ENCODE measurements around the gene VAV2.

VAV2 gene

DNA sequence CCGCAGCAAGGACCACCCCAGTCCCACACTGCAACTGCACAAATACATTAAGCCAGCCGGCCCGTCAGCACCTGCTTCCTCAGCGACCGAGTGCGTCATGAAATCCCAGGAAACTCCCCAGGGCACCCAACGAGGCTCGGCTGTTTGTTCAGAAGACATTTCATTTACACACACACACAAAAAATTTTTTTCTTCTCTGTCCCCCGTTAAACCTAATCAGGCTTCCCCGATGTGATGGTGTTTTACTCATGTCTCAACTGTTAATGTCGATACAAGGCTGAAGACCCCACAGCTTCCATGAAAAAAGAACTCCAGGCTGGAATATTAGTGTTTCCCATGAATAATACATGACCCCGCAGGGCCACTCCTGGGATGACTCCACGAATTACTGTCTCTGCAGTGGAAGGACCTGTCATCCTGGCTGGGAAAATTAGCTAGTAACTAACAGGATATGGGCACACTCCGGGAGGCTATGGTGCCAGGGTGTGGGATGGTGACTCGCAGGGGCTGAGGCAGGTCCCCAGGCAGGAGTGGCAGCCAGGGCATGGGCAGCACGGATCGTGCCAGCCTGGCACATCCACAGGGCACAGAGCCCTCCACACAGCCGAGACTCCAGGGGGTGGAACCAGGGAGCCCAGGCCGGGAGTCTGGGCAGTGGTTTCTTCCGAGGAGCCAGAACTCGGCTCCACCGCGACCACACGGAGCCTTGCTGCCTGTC lies 102.4 kb downstream of the VAV2 start:
- no peak overlapping the region for H3K4me3 ChIP-seq (ENCODE audit: low read length)
- H3K27me3 ChIP-seq (ENCODE audit: control insufficient read depth, insufficient read depth, low read length) = no peaks in the 10 kb centered on the region
- H3K9ac ChIP-seq (ENCODE audit: low read length) = no peak overlapping the region
- no peaks in the 10 kb centered on the region for H3K9me3 ChIP-seq (ENCODE audit: control insufficient read depth, low read depth, low read length)
- H3K4me1 ChIP-seq (ENCODE audit: control insufficient read depth, low read depth, low read length) = peaks cover 21% of the 10 kb centered on the region
- no peaks in the 10 kb centered on the region for H3K36me3 ChIP-seq (ENCODE audit: control insufficient read depth, low read depth, low read length)
- no peak overlapping the region for H3K27ac ChIP-seq (ENCODE audit: low read length)

DNA sequence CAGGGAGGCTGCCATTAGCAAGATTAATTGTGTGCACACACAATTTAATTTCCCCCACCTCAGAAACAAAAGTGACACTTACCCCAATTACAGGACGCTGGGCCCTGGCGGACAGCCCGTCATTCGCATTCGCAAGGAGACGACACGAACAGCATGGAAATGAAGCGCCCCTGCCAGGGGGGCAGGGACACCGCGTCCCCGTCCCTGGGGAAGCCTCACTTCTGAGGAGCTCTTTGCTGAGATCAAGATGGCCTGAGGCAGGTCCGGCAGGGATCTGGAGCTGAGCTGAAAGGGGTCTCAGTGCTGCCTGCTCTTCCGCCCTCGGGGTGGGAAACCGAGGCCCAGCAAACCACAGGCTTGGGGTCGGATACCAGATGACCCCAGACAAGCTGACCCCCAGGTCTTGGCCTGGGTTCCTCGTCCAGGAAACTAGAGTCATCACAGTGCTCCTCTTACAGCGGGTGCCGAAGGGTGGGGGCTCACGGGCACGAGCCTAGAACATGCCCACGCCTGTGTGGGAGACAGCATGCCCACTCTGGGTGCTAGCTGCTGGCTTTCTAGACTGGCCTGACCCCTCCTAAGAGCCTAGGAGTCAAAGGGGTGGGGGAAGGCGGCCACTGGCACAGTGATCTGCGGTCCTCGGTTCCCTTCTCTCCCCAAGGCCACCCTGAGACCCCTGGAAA lies 103.2 kb downstream of the VAV2 start:
- Histone ChIP-seq H3K27ac (ENCODE audit: low read length) (no peak overlapping the region), H3K27me3 (ENCODE audit: control insufficient read depth, insufficient read depth, low read length) (no peaks in the 10 kb centered on the region), H3K4me3 (ENCODE audit: low read length) (no peak overlapping the region), H3K4me1 (ENCODE audit: control insufficient read depth, low read depth, low read length) (peaks cover 21% of the 10 kb centered on the region), H3K9me3 (ENCODE audit: control insufficient read depth, low read depth, low read length) (no peaks in the 10 kb centered on the region), H3K36me3 (ENCODE audit: control insufficient read depth, low read depth, low read length) (no peaks in the 10 kb centered on the region), H3K9ac (ENCODE audit: low read length) (no peak overlapping the region)

DNA sequence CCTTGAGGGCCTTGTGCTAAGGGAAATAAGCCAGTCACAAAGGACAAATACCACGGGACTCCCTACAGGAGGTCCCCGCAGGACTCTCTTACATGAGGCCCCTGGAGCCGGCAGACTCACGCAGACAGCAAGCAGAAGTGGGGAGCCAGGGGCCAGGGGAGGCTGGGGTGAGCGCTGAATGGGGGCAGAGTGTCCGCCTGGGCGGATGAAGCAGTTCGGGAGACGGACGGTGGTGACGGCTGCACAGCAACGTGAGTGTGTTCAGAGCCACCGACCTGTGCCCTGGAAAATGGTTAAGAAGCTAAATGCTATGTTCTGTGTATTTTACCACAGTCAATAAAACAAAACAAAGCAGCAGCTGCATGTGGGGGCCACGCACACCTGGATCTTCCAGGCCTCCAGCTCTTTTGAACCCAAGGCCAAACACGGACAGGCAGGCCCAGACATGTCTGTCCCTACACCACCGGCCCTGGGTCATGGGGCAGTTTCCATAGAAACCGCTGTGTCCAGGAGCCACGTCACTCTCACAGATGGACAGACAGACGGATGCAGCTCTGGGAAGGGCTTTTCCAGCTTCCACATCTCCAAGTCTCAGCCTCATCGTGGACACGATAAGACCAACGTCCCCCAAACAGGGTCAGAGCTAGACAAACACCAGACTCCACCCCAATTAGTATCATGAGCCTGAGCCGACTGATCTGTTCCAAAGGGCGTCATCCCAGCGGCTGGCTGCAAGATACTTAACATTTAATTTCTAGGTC lies 103.9 kb downstream of the VAV2 start:
- Histone ChIP-seq H3K9me3 (ENCODE audit: control insufficient read depth, low read depth, low read length) (no peaks in the 10 kb centered on the region), H3K27ac (ENCODE audit: low read length) (no peak overlapping the region), H3K4me3 (ENCODE audit: low read length) (no peak overlapping the region), H3K27me3 (ENCODE audit: control insufficient read depth, insufficient read depth, low read length) (no peaks in the 10 kb centered on the region), H3K9ac (ENCODE audit: low read length) (peak overlapping the region; percentile 6), H3K36me3 (ENCODE audit: control insufficient read depth, low read depth, low read length) (no peaks in the 10 kb centered on the region), H3K4me1 (ENCODE audit: control insufficient read depth, low read depth, low read length) (peaks cover 21% of the 10 kb centered on the region)

GRCh38 chr9:133887540-133888047 lies 104.5 kb downstream of the VAV2 start:
- H3K4me1 ChIP-seq (ENCODE audit: control insufficient read depth, low read depth, low read length) = peaks cover 24% of the 10 kb centered on the region
- no peak overlapping the region for H3K4me3 ChIP-seq (ENCODE audit: low read length)
- H3K27ac ChIP-seq (ENCODE audit: low read length) = no peak overlapping the region
- no peaks in the 10 kb centered on the region for H3K27me3 ChIP-seq (ENCODE audit: control insufficient read depth, insufficient read depth, low read length)
- H3K9me3 ChIP-seq (ENCODE audit: control insufficient read depth, low read depth, low read length) = no peaks in the 10 kb centered on the region
- H3K36me3 ChIP-seq (ENCODE audit: control insufficient read depth, low read depth, low read length) = no peaks in the 10 kb centered on the region
- peak overlapping the region; percentile 6 for H3K9ac ChIP-seq (ENCODE audit: low read length)

DNA sequence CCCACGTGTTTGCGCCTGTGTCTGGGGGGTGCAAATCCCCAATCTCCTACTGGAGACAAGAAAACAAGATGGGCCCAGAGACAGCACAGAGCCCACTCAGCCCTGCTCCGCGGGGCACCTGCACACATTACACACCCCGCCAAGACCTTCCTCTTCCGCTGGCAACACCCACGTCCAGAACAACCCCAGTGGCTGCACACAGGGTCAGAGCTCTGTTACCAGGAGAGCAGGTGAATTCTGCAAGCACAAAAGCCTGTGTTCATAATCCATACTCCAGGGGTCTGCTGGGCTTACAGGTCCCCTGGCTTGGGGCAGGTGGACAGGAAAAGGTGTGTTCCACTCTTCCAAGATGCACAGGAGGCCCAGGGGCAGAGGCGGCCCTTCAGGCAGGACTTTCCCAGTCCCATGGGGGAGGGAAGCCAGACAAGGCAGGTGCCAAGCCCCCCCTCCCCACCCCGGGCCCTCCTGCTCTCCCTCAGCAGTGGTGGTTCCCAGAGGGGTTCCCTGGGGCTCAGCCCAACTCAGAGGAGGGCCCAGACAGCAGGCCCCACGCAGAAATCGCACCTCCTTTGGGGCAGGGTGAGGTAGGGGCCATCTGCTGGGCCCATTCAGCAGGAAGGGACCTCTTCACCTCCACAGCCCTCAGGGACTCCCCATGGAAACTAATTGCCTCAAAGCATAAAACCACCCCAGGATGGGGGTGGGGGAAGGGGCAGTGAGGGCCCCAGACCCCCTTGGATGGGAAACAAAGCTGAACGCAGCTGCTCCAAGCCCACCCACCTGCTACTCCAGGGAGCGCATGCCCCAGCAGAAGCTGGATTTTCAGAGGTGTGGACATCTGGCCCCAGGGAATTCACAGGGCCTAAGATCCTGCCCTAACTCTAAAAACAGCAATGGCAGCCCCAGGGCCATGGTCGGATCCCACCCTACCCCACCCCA lies 105.3 kb downstream of the VAV2 start:
- no peaks in the 10 kb centered on the region for H3K27me3 ChIP-seq (ENCODE audit: control insufficient read depth, insufficient read depth, low read length)
- H3K9ac ChIP-seq (ENCODE audit: low read length) = no peak overlapping the region
- peaks cover 24% of the 10 kb centered on the region for H3K4me1 ChIP-seq (ENCODE audit: control insufficient read depth, low read depth, low read length)
- no peaks in the 10 kb centered on the region for H3K36me3 ChIP-seq (ENCODE audit: control insufficient read depth, low read depth, low read length)
- H3K9me3 ChIP-seq (ENCODE audit: control insufficient read depth, low read depth, low read length) = no peaks in the 10 kb centered on the region
- no peak overlapping the region for H3K4me3 ChIP-seq (ENCODE audit: low read length)
- no peak overlapping the region for H3K27ac ChIP-seq (ENCODE audit: low read length)

- no peak overlapping the region for H3K9ac ChIP-seq (ENCODE audit: low read length)
- H3K27ac ChIP-seq (ENCODE audit: low read length) = no peak overlapping the region
- no peak overlapping the region for H3K4me3 ChIP-seq (ENCODE audit: low read length)
- H3K9me3 ChIP-seq (ENCODE audit: control insufficient read depth, low read depth, low read length) = no peaks in the 10 kb centered on the region
- peaks cover 24% of the 10 kb centered on the region for H3K4me1 ChIP-seq (ENCODE audit: control insufficient read depth, low read depth, low read length)
- H3K36me3 ChIP-seq (ENCODE audit: control insufficient read depth, low read depth, low read length) = no peaks in the 10 kb centered on the region
- no peaks in the 10 kb centered on the region for H3K27me3 ChIP-seq (ENCODE audit: control insufficient read depth, insufficient read depth, low read length)
Measured at GRCh38 chr9:133884907-133885744, 107.0 kb downstream of the VAV2 start.

GRCh38 chr9:133882849-133883755 lies 109.0 kb downstream of the VAV2 start:
- H3K36me3 ChIP-seq (ENCODE audit: control insufficient read depth, low read depth, low read length) = no peaks in the 10 kb centered on the region
- no peak overlapping the region for H3K27ac ChIP-seq (ENCODE audit: low read length)
- no peak overlapping the region for H3K4me3 ChIP-seq (ENCODE audit: low read length)
- H3K27me3 ChIP-seq (ENCODE audit: control insufficient read depth, insufficient read depth, low read length) = no peaks in the 10 kb centered on the region
- H3K9me3 ChIP-seq (ENCODE audit: control insufficient read depth, low read depth, low read length) = no peaks in the 10 kb centered on the region
- no peak overlapping the region for H3K9ac ChIP-seq (ENCODE audit: low read length)
- peaks cover 17% of the 10 kb centered on the region for H3K4me1 ChIP-seq (ENCODE audit: control insufficient read depth, low read depth, low read length)

DNA sequence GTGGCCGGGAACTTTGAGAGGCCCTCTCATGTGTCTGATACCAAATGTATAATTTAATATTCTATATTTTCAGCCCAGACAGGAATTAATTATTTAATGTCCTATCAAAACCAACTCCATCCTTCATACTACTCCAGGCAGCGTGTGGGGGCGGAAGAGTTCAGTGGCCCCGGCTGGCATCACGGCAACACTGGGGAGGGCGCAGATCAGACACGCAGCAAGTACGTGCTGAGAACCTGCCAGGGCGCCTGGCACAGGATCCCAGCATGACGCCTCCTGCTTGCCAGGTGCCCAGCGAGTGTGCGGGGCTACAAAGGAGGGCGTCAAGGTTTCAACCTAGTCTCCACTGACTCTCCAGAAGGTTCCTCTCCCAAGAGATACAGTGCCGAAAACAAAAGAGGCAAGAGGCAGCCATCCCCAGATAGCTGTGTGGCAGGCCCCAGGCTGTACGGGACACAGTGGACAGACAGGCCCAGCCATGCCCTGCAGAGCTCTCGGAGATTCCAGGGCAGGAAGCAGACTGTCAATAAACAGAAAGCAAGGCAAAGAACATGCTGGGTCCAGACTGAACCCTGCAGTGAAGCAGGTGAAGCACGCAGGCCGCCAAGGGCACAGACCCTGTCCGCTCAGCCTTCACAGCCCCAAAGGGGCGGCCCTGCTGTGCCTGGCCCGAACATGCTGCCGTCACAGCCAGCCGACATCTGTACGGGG lies 110.3 kb downstream of the VAV2 start:
- H3K9me3 ChIP-seq (ENCODE audit: control insufficient read depth, low read depth, low read length) = no peaks in the 10 kb centered on the region
- H3K36me3 ChIP-seq (ENCODE audit: control insufficient read depth, low read depth, low read length) = no peaks in the 10 kb centered on the region
- no peaks in the 10 kb centered on the region for H3K27me3 ChIP-seq (ENCODE audit: control insufficient read depth, insufficient read depth, low read length)
- no peak overlapping the region for H3K9ac ChIP-seq (ENCODE audit: low read length)
- H3K27ac ChIP-seq (ENCODE audit: low read length) = no peak overlapping the region
- H3K4me3 ChIP-seq (ENCODE audit: low read length) = no peak overlapping the region
- H3K4me1 ChIP-seq (ENCODE audit: control insufficient read depth, low read depth, low read length) = peaks cover 6% of the 10 kb centered on the region

- Histone ChIP-seq H3K9me3 (ENCODE audit: control insufficient read depth, low read depth, low read length) (no peaks in the 10 kb centered on the region), H3K27me3 (ENCODE audit: control insufficient read depth, insufficient read depth, low read length) (no peaks in the 10 kb centered on the region), H3K9ac (ENCODE audit: low read length) (no peak overlapping the region), H3K27ac (ENCODE audit: low read length) (no peak overlapping the region), H3K4me1 (ENCODE audit: control insufficient read depth, low read depth, low read length) (peaks cover 5% of the 10 kb centered on the region), H3K4me3 (ENCODE audit: low read length) (no peak overlapping the region), H3K36me3 (ENCODE audit: control insufficient read depth, low read depth, low read length) (no peaks in the 10 kb centered on the region)
Measured at GRCh38 chr9:133880851-133881661, 111.1 kb downstream of the VAV2 start.
